Activated CD4-positive, alpha-beta T cell treated with anti-CD3 and anti-CD28 coated beads, Interleukin-2, amount 10 ng/mL, durations not matched to agents 24 days and 14 days (primary cell): ENCODE measurements around the gene TMEM187. TPM values are rescaled to one million over a fixed set of nuclear protein-coding genes. Genes with fewer than 3 reads are reported as not detected.

Experiments
- DNase-seq: peaks from one replicate; pipeline ENCODE4 v3.0.0; 2022
- H3K27ac Mint-ChIP-seq: one replicate; pipeline ENCODE4 v1.8.0; 2022; ENCODE audit warnings: mild to moderate bottlenecking, mixed read lengths
- H3K27me3 Mint-ChIP-seq: one replicate; pipeline ENCODE4 v1.8.0; 2022; ENCODE audit warnings: mixed read lengths
- H3K36me3 Mint-ChIP-seq: one replicate; pipeline ENCODE4 v1.8.0; 2022; ENCODE audit warnings: low read depth, mild to moderate bottlenecking, mixed read lengths
- H3K4me1 Mint-ChIP-seq: one replicate; pipeline ENCODE4 v1.8.0; 2021; ENCODE audit warnings: mixed read lengths
- H3K4me3 Mint-ChIP-seq: one replicate; pipeline ENCODE4 v1.8.0; 2022; ENCODE audit warnings: mild to moderate bottlenecking, moderate library complexity, mixed read lengths
- H3K9me3 Mint-ChIP-seq: one replicate; pipeline ENCODE4 v1.8.0; 2021; ENCODE audit warnings: mixed read lengths
- intact Hi-C: fragments of 100-400 bp; cut with micrococcal nuclease; formaldehyde crosslinking; loops from one replicate; pipeline ENCODE4 v1.15.1; 2023
- total RNA-seq: library from RNA; stranded (reverse); gene quantifications from 2 replicates; pipeline ENCODE4 v1.2.3, GENCODE V29; 2022

The TMEM187 gene
- total RNA-seq, 1 donor from 2014 or later = 3.8 TPM

GRCh38 chrX:154015581-154016264 is 43.2 kb downstream of the TMEM187 start:
- no peak for DNase-seq
- H3K4me3 Mint-ChIP-seq = peak overlapping the region; percentile 39
- H3K27me3 Mint-ChIP-seq = no peaks in the 10 kb centered on the region
- H3K36me3 Mint-ChIP-seq = peaks cover 22% of the 10 kb centered on the region
- no peaks in the 10 kb centered on the region for H3K9me3 Mint-ChIP-seq
- peak overlapping the region; percentile 20 for H3K27ac Mint-ChIP-seq
- intact Hi-C loops = no loop called here
- peaks cover 7% of the 10 kb centered on the region for H3K4me1 Mint-ChIP-seq

- intact Hi-C loops = no loop called here
- H3K36me3 Mint-ChIP-seq = peaks cover 22% of the 10 kb centered on the region
- no peak overlapping the region for H3K4me3 Mint-ChIP-seq
- H3K27me3 Mint-ChIP-seq = no peaks in the 10 kb centered on the region
- no peak for DNase-seq
- peaks cover 9% of the 10 kb centered on the region for H3K4me1 Mint-ChIP-seq
- H3K9me3 Mint-ChIP-seq = no peaks in the 10 kb centered on the region
- H3K27ac Mint-ChIP-seq = no peak overlapping the region
Observed at GRCh38 chrX:154016366-154017076, 44.0 kb downstream of the TMEM187 start.

GRCh38 chrX:154017766-154018517 is 45.4 kb downstream of the TMEM187 start:
- intact Hi-C loops = no loop called here
- DNase-seq = no peak
- no peaks in the 10 kb centered on the region for H3K9me3 Mint-ChIP-seq
- peaks cover 9% of the 10 kb centered on the region for H3K4me1 Mint-ChIP-seq
- peaks cover 20% of the 10 kb centered on the region for H3K36me3 Mint-ChIP-seq
- H3K4me3 Mint-ChIP-seq = peak overlapping the region; percentile 91
- no peaks in the 10 kb centered on the region for H3K27me3 Mint-ChIP-seq
- H3K27ac Mint-ChIP-seq = no peak overlapping the region

GRCh38 chrX:154018518-154019060 is 46.0 kb downstream of the TMEM187 start:
- H3K27me3 Mint-ChIP-seq = no peaks in the 10 kb centered on the region
- no peaks in the 10 kb centered on the region for H3K9me3 Mint-ChIP-seq
- H3K36me3 Mint-ChIP-seq = peaks cover 20% of the 10 kb centered on the region
- peaks cover 11% of the 10 kb centered on the region for H3K4me1 Mint-ChIP-seq
- intact Hi-C loops = no loop called here
- H3K4me3 Mint-ChIP-seq = peak overlapping the region; percentile 91
- DNase-seq = no peak
- peak overlapping the region; percentile 90 for H3K27ac Mint-ChIP-seq

- H3K36me3 Mint-ChIP-seq = peaks cover 18% of the 10 kb centered on the region
- H3K9me3 Mint-ChIP-seq = no peaks in the 10 kb centered on the region
- peak overlapping the region; percentile 91 for H3K4me3 Mint-ChIP-seq
- no peaks in the 10 kb centered on the region for H3K27me3 Mint-ChIP-seq
- intact Hi-C loops = no loop called here
- H3K27ac Mint-ChIP-seq = peak overlapping the region; percentile 90
- peaks cover 11% of the 10 kb centered on the region for H3K4me1 Mint-ChIP-seq
- DNase-seq = peak; percentile 74
Observed at GRCh38 chrX:154019061-154019621, 46.6 kb downstream of the TMEM187 start.

GRCh38 chrX:154019633-154020528 is 47.3 kb downstream of the TMEM187 start, which contains the start of gene IRAK1:
IRAK1 (minus strand) TSS chrX:154019902; CDS start chrX:154019812, 90 bp downstream.
- Mint-ChIP-seq H3K4me1 (peaks cover 11% of the 10 kb centered on the region), H3K4me3 (peak within 1 kb of the TSS; percentile 92)
- intact Hi-C loops = loop anchor here (2.0 kb wide), 2 partner anchors 21 to 49 kb away; partner anchors contain the start of gene HCFC1

GRCh38 chrX:154020536-154021115 is 48.1 kb downstream of the TMEM187 start:
- Mint-ChIP-seq H3K27me3 (no peaks in the 10 kb centered on the region), H3K27ac (peak overlapping the region; percentile 94), H3K9me3 (no peaks in the 10 kb centered on the region), H3K36me3 (peaks cover 17% of the 10 kb centered on the region), H3K4me1 (peaks cover 11% of the 10 kb centered on the region), H3K4me3 (peak overlapping the region; percentile 92)
- no peak for DNase-seq
- intact Hi-C loops = loop anchor here (2.0 kb wide), 2 partner anchors 20 to 50 kb away; partner anchors contain the start of gene HCFC1

More at GRCh38 chrX:154019633-154020528, 47.3 kb downstream of the TMEM187 start, which contains the start of gene IRAK1:
- Mint-ChIP-seq H3K36me3 (peaks cover 18% of the 10 kb centered on the region), H3K27ac (peak within 1 kb of the TSS; percentile 94), H3K27me3 (no peaks in the 10 kb centered on the region), H3K9me3 (no peaks in the 10 kb centered on the region)
- peak; percentile 90 for DNase-seq

- intact Hi-C loops = loop anchor here (2.0 kb wide), 2 partner anchors 20 to 50 kb away; partner anchors contain the start of gene HCFC1
- H3K36me3 Mint-ChIP-seq = peaks cover 13% of the 10 kb centered on the region
- peaks cover 8% of the 10 kb centered on the region for H3K4me1 Mint-ChIP-seq
- no peaks in the 10 kb centered on the region for H3K9me3 Mint-ChIP-seq
- H3K27ac Mint-ChIP-seq = peak overlapping the region; percentile 76
- H3K4me3 Mint-ChIP-seq = peak overlapping the region; percentile 92
- no peaks in the 10 kb centered on the region for H3K27me3 Mint-ChIP-seq
- peak; percentile 57 for DNase-seq
Observed at GRCh38 chrX:154021131-154021611, 48.6 kb downstream of the TMEM187 start.

GRCh38 chrX:154022108-154022507 is 49.6 kb downstream of the TMEM187 start:
- DNase-seq = no peak
- Mint-ChIP-seq H3K27me3 (no peaks in the 10 kb centered on the region), H3K4me1 (peaks cover 8% of the 10 kb centered on the region), H3K36me3 (peaks cover 13% of the 10 kb centered on the region), H3K27ac (no peak overlapping the region), H3K9me3 (no peaks in the 10 kb centered on the region), H3K4me3 (no peak overlapping the region)
- intact Hi-C loops = no loop called here

GRCh38 chrX:154023276-154024000 is 50.9 kb downstream of the TMEM187 start:
- Mint-ChIP-seq H3K36me3 (peaks cover 11% of the 10 kb centered on the region), H3K4me3 (no peak overlapping the region), H3K4me1 (peaks cover 9% of the 10 kb centered on the region), H3K27ac (peak overlapping the region; percentile 62), H3K27me3 (no peaks in the 10 kb centered on the region), H3K9me3 (no peaks in the 10 kb centered on the region)
- intact Hi-C loops = no loop called here
- no peak for DNase-seq

- no peaks in the 10 kb centered on the region for H3K9me3 Mint-ChIP-seq
- intact Hi-C loops = no loop called here
Observed at GRCh38 chrX:154024271-154024670, 51.7 kb downstream of the TMEM187 start.

More at GRCh38 chrX:154024271-154024670, 51.7 kb downstream of the TMEM187 start:
- Mint-ChIP-seq H3K4me3 (no peak overlapping the region), H3K27me3 (no peaks in the 10 kb centered on the region), H3K4me1 (peaks cover 9% of the 10 kb centered on the region), H3K36me3 (peaks cover 8% of the 10 kb centered on the region), H3K27ac (no peak overlapping the region)
- DNase-seq = no peak
